Measurements from ENCODE around the gene AIRE.

Gene AIRE

DNA sequence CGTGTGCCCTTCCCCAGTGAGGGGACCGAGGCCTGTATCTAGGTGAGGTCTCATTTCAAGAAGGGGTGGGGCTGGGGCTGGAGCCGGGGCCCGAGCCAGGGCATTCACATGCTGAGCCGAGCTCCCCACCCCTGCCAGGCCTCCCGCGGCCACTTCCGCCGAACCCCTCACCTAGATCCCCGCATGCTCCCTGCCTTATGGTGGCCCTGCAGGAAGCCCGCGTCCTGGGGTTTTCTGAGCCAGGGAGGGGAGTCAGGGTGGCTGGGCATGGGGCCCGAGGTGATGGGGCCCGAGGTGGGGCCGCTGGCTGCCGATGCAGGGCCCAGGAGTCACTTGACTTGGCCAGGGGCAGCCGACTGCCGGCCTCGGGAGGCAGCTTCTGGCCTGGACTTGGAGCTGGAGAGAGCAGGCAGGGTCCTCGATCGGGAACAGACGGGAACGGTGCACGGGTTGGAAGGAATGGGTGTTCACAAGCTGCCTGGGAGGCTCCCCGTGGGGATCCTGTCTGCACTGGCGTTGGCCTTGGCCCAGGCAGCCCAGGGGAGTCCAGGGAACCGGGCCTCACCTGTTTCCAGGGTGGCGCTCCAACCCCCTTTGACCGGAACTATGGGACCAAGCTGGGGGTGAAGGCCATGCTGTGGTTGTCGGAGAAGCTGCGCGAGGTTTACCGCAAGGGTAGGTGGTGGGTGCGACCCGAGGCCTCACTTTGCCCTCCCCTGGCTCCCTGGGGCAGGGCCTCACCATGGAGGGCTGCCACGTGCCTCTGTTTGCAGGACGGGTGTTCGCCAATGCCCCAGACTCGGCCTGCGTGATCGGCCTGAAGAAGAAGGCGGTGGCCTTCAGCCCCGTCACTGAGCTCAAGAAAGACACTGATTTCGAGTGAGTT is 40.0 kb downstream of the AIRE start:
- DNase-seq = no peak

GRCh38 chr21:44326272-44326647 is 40.6 kb downstream of the AIRE start:
- DNase-seq = no peak

- no peak for DNase-seq
Observed at GRCh38 chr21:44326716-44327602, 41.3 kb downstream of the AIRE start.

DNA sequence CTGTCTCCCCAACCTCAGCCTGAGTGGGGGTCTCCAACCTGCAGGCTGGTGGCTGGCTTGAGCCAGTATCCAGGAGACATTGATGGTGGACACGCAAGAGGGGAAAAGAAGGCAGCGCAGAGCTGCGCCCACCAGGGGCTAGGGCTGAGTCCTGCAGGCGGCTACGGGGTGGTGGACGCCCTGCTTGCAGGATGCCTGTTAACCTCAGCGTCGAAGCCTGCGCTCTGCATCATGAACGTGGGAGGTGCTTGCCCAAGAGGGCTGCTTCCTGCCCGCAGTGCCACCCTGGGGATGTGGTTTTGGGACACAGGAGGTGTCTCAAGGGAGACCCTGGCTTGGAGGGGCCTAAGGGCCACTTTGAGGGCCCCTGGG is 41.9 kb downstream of the AIRE start:
- DNase-seq = no peak

DNA sequence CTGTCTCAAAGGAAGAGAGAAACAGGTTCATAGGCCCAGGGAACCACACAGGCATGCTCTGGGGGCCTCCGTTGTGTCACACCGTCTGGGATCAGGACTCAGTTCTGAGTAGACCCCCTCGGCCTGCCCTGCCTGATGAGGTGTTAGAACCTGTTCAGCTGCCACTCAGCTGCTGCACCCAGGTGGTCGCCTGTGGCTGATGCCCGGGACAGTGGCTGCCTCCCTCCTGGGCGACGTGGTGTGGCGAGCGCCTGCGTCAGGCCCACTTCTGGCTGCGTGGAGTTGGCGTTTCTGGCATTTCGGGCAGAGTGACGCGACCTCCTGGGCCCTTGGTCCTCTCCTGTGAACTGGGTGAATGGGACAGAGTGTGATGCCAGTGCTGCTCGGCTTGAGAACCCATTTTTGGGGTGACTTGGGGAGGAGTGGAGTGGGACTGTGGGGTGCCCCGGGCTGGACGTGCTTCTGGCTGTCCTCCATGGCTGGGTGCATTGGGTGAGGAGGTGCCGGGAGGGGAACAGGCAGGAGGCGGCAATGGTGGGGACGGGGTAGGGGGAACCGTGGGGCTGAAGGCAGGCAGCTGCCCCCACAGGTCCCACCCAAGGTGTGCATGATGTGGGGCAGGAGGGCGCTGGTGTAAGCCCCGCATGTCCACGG is 42.7 kb downstream of the AIRE start:
- no peak for DNase-seq

- DNase-seq = no peak
Observed at GRCh38 chr21:44329086-44329889, 43.6 kb downstream of the AIRE start.

- no peak for DNase-seq
Observed at GRCh38 chr21:44329971-44330681, 44.5 kb downstream of the AIRE start.

DNA sequence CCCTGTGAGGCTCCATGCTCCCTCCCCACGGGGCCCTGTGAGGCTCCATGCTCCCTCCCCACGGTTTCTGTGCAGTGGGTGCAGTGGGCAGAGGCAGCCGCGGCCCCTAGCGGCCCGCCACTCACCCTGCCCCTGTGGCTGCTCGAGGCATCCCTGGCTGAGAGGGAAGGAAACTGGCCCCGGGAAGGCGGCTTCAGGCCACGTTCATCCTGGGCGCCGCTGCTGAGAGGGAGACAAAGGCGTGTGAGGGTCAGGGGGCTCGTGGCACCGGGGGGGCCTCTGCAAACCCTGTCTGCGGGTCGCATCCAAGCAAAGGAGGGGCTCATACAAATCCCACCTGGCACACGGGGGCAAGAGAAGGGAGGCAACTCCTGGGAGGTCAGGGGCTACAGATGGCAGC is 45.0 kb downstream of the AIRE start:
- no peak for DNase-seq

GRCh38 chr21:44331209-44331608 is 45.5 kb downstream of the AIRE start:
- DNase-seq = no peak

- no peak for DNase-seq
Observed at GRCh38 chr21:44331650-44332307, 46.1 kb downstream of the AIRE start.

- no peak for DNase-seq
Observed at GRCh38 chr21:44332383-44332782, 46.7 kb downstream of the AIRE start.

DNA sequence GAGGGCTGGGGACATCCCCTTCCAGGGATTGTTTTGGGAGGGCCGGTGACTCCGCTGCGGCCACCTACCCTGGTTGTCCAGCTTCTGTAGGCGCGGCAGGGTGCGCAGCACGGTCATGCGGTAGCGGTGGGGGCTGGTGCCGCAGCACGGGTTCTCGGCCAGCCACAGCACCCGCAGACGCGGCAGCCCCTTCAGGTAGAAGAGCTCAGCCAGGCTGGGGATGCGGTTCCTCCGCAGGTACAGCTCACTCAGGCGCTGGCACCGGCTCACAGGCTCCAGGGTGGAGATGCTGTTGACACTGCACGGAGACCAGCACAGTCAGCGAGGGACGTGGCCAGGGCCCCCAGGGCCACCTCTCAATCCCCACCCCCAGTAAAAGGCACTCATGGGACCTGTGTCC is 47.3 kb downstream of the AIRE start:
- DNase-seq = no peak

GRCh38 chr21:44333509-44334328 is 48.0 kb downstream of the AIRE start:
- no peak for DNase-seq

DNA sequence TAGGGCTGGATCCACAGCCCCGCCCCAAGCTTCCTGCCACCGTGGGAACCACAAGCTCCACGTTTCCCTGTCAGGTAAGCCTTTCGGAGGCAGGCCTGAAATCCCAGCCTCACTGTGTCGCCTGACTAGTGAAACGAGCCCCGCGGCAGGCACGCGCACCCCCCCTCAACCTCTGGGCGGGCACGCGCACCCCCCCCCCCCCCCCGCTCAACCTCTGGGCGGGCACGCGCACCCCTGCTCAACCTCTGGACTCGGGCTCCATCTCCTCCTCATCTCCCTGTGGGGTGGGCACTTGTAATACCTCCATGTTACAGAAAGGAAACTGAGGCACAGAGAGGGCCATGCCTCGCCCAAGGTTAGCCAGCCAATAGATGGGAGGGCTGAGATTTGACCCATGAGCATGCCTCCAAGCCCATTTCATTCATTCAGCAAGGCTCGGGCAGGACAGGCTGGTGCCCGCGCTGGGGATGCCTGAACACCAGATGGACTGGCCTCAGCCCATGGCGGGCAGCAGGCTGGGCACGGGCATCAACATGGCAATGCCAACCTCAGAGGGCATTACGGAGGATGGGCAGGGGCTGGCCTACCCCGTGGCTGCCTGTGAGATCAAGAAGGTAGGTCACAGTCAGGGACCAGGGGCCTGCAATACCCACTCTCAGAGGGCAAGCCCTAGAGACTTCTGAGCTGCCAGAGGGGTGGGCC is 48.8 kb downstream of the AIRE start:
- no peak for DNase-seq

GRCh38 chr21:44335266-44336059 is 49.8 kb downstream of the AIRE start:
- no peak for DNase-seq

DNA sequence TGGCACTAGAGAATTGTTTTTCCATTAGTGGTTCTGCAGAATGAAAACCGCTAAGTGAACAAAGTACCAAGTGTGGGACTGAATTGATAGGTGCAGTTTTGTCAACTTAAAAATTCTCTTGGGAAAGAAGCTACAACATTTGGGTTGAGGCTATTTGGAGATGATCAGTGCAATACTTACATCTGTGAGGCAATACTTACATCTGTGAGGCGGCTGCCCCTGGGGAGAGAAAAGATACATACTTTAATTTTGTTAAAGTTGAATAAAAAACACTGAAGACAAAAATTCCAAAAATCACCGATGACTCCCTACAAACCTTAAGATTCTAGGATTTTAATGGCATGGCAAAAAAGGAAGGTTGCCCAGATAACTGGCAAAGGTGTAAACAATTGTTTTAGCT is 51.8 kb downstream of the AIRE start:
- no peak for DNase-seq

- no peak for DNase-seq
Observed at GRCh38 chr21:44337941-44338895, 52.5 kb downstream of the AIRE start.
